ENCODE data around the gene TNMD. TPM values are rescaled to one million over a fixed set of nuclear protein-coding genes. Genes with fewer than 3 reads are reported as not detected.
A peak's percentile ranks its signal among the peaks of the same experiment; 100 is the strongest.

The TNMD gene
- total and polyA plus RNA-seq, 2 of the 8 experiments (the other 6 are each of a cell fraction or from before 2014, with no cell fraction given) = 1.4 to 2.1 TPM

DNA sequence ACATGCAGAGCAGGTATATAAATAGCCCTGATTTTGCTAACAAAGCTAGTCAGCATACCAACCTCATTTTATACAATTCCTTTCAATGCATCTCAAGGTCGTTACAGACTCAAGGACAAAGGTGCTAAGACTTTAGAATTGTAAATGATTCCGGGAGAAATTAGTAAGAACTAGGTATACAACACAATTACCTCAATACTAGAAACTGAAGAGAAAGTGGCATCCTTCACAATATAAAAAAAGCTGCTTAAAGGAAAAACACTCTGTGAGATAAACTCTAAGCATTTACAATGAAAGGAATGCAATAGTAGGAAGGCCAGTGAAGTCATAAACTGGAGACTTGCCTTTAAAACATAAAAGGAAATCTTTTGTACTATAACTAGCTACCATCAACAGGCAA is 11.9 kb downstream of the TNMD start:
- no peaks in the 10 kb centered on the region for H3K79me1 ChIP-seq (ENCODE audit: low read depth, low read length)
- H2AK5ac ChIP-seq (ENCODE audit: low read depth, low read length) = no peak overlapping the region
- H4K91ac ChIP-seq (replicated peaks; ENCODE audit: insufficient read length, low read length) = no peak overlapping the region
- no peak overlapping the region for H4K5ac ChIP-seq (ENCODE audit: insufficient read length, low read depth, low read length)
- H3K4me2 ChIP-seq (ENCODE audit: insufficient read depth in 1 of 2, low read depth in 2 of 2, low read length in 2 of 2) = peak overlapping the region in 1 of 2 experiments; percentile 4; a peak in 1 of 4 replicates
- no peak overlapping the region for H3K4me3 ChIP-seq (ENCODE audit: extremely low read depth in 1 of 4, insufficient read depth in 2 of 4, low read depth in 3 of 4, low read length in 4 of 4)
- H3K23me2 ChIP-seq (ENCODE audit: low read depth, low read length) = no peaks in the 10 kb centered on the region
- H4K8ac ChIP-seq (ENCODE audit: extremely low read depth, insufficient read depth, low read length) = no peak overlapping the region
- POLR2A ChIA-PET (ENCODE audit: partially characterized antibody) = no interaction called here
- peaks cover 0 to 11% (median 0%) of the 10 kb centered on the region in 4 experiments; a peak in 2 of 7 replicates for H3K4me1 ChIP-seq (replicated peaks in 1 of 4; ENCODE audit: control insufficient read depth in 3 of 4, insufficient read depth in 4 of 4, low read length in 3 of 4)
- 26% methylated on average over 2 of the region's 2 CpGs; no CpG with 5 or more reads in 1 of the 2 experiments for WGBS, 2 experiments (ENCODE audit: extremely low coverage in 1 of 2, insufficient coverage in 1 of 2, insufficient read length in 1 of 2, insufficient replicate concordance in 2 of 2, low coverage in 1 of 2, low lambda C conversion rate in 2 of 2, missing lambda C conversion rate in 1 of 2)
- H3K9me3 ChIP-seq (ENCODE audit: insufficient read depth in 2 of 2, low read depth in 1 of 2, low read length in 1 of 2) = no peaks in the 10 kb centered on the region
- H4K20me1 ChIP-seq (replicated peaks in 1 of 2; ENCODE audit: control insufficient read depth in 1 of 2, insufficient read depth in 2 of 2, low read length in 2 of 2) = no peaks in the 10 kb centered on the region
- H2BK120ac ChIP-seq (replicated peaks; ENCODE audit: low read depth, low read length) = no peak overlapping the region
- FAIRE-seq (no peak), DNase-seq (ENCODE audit: low read depth in 1 of 2, low spot score in 2 of 2) (no peak)
- no peak overlapping the region for H3K27ac ChIP-seq (ENCODE audit: low read depth, low read length)
- H3K36me3 ChIP-seq (ENCODE audit: control insufficient read depth in 2 of 4, insufficient read depth in 4 of 4, low read length in 3 of 4) = no peaks in the 10 kb centered on the region
- no peak overlapping the region for H3K9ac ChIP-seq (replicated peaks in 1 of 4; ENCODE audit: extremely low read depth in 1 of 4, low read depth in 3 of 4, low read length in 3 of 4)
- no peak overlapping the region for H3K23ac ChIP-seq (ENCODE audit: insufficient read length)
- no peak overlapping the region for H3K56ac ChIP-seq (replicated peaks; ENCODE audit: insufficient read length, low read depth, low read length)
- no peak overlapping the region for H2BK12ac ChIP-seq (ENCODE audit: low read depth, low read length)
- no peak overlapping the region for H2BK15ac ChIP-seq (ENCODE audit: low read length)
- no peak overlapping the region for H2AFZ ChIP-seq (ENCODE audit: low read length)
- no peaks in the 10 kb centered on the region for H3K79me2 ChIP-seq (ENCODE audit: control insufficient read depth in 1 of 2, insufficient read depth in 2 of 2, low read length in 2 of 2)
- TF ChIP-seq BACH1 (IDR thresholded peaks at IDR 0.05; ENCODE audit: low read length) (no peak), HDAC6 (IDR thresholded peaks at IDR 0.05; ENCODE audit: low read depth, low read length) (no peak), TAF1 (IDR thresholded peaks at IDR 0.05; ENCODE audit: low read depth, low read length) (no peak), TEAD4 (IDR thresholded peaks at IDR 0.05; ENCODE audit: low read depth, low read length) (no peak), ASH2L (IDR thresholded peaks at IDR 0.05; ENCODE audit: low read length) (no peak), ZNF274 (IDR thresholded peaks at IDR 0.05; ENCODE audit: borderline replicate concordance, extremely low read depth, low read length) (no peak), CBX8 (IDR thresholded peaks at IDR 0.05; ENCODE audit: borderline replicate concordance, low read depth, low read length) (no peak), BCL11A (IDR thresholded peaks at IDR 0.05; ENCODE audit: low read depth in 2 of 2, low read length in 2 of 2) (no peak), PHF8 (conservative IDR thresholded peaks at IDR 0.05; ENCODE audit: low read depth, low read length) (no peak)
- no peak overlapping the region for H3K14ac ChIP-seq (ENCODE audit: insufficient read length)
- no peak overlapping the region for H2BK20ac ChIP-seq (ENCODE audit: low read length)
- no peaks in the 10 kb centered on the region for H3K27me3 ChIP-seq (replicated peaks in 1 of 4; ENCODE audit: control insufficient read depth in 3 of 4, extremely low read depth in 1 of 4, insufficient read depth in 3 of 4, low read length in 3 of 4)
- H3K18ac ChIP-seq (ENCODE audit: extremely low read depth, low read length) = no peak overlapping the region
- no peak overlapping the region for H3K4ac ChIP-seq (replicated peaks; ENCODE audit: insufficient read length, low read depth, low read length)
- CTCF ChIA-PET (ENCODE audit: partially characterized antibody) = no interaction called here
- H2BK5ac ChIP-seq (ENCODE audit: low read depth, low read length) = no peak overlapping the region

All from H1 (cell line).